ENCODE measurements around the gene HEPACAM2. TPM values are rescaled to one million over a fixed set of nuclear protein-coding genes. Genes with fewer than 3 reads are reported as not detected.

HEPACAM2 gene
- total and polyA plus RNA-seq, 2 of the 8 experiments (the other 6 are each of a cell fraction or from before 2014, with no cell fraction given), result not detected

DNA sequence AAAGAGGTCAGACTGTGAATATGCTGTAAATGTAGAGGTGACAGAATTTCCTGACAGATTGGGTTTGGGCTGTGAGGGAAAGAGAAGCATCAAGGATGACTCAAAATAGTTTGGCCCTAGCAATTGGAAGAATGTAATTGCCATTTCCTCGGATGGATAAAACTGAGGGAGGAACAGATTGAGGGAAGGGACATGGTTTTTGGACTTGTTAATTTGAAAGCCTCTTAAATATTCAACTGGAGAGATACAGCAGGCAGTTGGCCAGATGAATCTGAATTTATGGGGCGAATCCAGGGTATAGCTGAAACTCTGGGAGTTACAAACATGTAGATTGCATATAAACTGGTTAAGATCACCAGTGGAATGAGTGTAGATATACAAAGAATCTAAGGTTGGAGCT, 9.3 kb upstream of the HEPACAM2 start (continued):
- no peak for TF ChIP-seq KDM5A (IDR thresholded peaks at IDR 0.05; ENCODE audit: low read length)
